SKM-1 treated with dmso at 0.1 percent for 144 hours (cell line): Measurements from ENCODE around the gene F3.

ENCODE experiments used
- DNase-seq: peaks from one replicate; lab custom pipeline; 2025; ENCODE audit not compliant: unreplicated experiment; lab: John Stamatoyannopoulos, UW

Gene F3

DNA sequence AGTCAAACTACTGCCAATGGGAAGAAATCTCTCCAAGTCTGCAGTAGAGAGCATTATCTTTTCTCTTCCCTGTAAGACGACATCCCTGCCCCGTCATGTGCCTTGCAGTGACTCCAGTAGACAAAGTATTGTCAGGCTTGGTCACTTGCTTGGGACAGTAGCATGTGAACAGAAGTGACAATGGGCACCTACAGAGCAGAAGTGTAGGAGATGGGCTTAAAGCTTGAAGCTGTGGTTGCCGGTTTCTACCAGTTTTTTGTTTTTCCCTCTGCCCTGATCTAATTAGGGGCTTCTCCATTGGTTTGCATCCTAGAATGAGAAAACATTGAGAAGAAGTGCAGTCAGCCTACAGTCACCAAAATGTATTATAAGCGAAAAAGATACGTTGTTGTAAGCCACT lies 12.7 kb downstream of the F3 start:
- DNase-seq = no peak

DNA sequence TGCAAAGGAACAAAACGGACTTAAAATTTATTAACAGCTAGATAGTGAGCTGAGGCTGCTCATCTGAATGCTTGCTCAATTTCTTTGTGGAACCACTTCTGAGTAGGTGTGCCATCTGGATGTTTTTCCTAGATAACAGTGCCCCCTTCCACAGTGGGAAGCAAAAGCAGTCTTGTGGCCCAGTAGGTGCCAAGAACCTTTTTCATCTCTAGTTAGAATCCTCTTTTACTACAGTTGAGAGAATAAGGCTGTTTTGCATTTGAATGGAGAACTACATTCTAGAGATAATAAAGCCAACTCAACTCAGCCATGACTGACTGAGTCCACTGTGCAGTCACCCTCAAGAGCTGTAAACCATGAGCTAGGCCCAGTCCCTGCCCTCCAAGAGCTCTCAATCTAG lies 13.3 kb downstream of the F3 start:
- DNase-seq = no peak

DNA sequence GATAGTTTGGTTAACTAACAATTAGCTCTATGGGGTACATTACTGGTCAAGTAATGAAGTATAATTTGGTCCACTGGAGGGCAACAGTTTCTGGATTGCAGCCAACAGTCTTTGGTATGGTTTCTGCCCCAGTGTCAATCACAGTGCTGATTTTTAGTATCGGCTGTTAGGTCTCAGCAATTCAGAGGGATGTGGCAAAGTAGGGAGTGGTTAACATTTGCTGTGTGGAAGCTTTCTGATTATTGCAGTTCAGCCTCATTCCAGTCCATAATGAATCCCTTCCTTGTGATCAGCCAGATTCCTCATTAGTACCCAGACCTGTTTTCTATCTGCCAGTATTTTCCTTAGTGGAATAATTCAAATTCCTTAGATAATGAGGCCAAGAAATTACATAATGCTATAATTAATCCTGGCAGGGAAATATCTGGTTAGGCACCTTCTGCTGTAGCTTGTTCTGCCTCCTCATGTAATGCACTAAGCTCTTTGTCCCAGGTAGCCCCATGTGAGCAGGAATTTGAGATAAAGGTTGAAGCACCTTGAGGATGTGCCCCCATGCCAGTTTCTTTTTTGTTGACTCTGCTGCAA lies 14.0 kb downstream of the F3 start:
- no peak for DNase-seq

DNA sequence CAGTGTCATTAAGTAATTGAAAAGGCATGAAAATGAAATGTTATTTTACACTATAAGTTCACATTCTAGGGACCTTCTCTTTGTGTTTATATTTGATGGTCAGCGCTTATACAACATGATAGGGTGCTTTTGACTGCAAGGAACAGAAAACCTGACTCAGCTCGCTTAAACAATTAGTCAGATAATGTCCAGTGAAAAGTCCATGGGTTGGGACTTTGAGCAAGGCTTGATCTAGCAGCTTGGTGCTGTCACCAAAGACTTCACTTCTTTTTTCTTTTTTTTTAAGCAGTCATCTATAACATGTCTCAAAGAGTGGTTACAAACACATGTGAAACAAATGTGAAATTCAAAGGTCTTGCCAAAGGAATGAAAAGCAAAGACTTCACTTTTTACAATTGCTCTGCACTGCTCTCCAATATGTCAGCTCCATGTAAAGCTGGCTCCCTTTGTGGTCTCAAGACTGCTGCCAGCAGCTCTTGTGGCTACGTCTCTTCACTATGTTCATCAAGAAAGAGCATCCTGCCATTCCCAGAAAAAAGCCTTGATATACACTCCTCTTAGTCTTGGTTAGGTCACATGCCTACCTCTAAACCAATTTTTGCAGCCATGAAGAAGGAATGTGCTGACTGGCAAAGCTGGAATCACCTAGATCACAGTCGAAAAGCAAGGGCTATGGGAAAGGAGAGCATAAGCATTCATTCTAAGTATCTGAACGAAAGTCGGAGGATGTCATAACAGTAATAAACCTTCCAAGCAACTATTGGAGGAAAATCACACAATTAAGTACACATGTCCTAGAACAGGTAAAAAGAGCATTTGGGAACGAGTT lies 15.2 kb downstream of the F3 start:
- no peak for DNase-seq

DNA sequence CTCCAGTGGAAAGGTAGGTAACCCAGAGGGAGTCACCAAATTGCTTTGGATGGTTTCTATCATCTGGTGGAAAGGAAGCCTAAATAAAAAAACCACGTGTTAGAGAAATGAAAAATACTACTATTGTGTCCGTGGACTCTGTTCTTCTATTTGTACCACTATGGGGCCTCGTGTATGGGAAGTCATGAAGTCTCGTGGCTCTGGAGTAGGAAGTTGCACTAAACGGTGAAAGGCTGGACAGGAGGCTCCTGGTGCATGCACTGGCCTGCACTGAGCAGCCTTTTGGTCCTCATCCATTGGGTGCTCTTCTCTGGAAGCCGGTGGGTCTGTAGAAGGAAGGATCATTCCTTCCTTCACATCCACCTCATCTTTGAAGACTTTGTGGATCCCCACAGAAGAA lies 17.0 kb downstream of the F3 start:
- DNase-seq = no peak

DNA sequence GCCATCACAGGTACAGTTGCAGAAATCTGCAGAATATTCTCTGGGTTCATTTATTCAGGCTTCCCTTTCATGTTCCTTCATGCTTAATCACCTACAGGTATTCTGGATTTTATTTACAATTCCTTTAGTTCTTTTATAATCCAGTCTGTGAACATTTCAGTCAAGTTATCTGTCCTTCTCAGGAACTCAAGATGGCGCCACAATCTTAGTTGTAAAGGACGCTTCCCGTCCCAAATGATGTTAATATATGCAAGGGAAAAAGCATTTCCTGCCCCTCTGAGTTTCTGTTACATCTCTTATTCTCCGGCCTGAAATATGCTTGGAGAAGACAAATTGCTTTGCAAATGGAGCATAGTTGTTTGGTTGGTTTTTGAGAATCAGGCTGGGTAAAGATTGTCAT lies 19.3 kb downstream of the F3 start:
- DNase-seq = no peak

DNA sequence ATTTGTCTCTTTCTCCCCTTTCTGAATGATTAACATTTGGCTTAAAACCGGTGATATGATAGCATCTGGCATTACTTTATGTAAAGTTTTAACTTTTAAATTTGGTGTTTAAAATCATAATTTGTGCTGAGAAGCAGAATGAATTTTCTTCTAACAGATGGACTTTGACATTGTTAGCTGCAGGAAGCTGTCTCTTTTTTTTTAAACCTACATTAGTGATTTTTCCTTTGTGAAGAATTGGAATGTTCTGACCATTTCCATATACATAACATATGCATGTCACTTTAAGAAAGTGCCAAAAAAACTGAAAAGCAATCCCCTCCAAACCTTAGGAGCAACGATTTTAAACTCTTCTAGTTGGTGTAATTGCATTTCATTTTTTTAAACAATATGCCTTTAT lies 22.2 kb downstream of the F3 start:
- DNase-seq = no peak

DNA sequence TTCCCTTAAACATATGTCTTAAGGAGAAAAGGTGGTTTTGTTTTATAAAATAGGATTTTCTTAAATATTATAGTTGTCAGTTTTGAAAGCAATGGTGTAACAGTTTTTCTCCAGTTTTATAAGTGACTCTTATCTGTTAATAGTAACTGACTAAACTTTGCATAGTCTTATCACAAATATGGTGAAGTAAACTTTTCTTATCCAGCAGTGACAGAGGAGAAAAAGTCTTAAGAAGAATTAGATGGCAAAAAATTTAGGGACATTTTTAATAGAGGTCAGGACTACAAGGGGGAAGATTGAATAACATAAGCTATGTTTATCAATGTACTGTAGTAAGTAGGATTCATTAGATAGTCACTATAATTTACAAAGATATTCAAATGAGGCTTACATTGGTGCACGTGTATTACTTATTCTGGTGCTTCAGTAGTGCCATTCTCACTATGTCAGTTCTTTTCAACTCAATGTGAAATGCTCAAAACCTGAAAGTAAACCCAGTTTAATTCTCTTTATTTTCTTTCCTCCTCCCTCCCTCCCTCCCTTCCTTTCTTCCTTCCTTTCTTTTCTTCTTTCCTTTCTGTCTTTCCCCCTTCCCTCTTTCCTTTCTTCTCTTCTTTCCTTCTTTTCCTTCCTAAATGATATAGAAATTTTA lies 26.1 kb downstream of the F3 start:
- no peak for DNase-seq

DNA sequence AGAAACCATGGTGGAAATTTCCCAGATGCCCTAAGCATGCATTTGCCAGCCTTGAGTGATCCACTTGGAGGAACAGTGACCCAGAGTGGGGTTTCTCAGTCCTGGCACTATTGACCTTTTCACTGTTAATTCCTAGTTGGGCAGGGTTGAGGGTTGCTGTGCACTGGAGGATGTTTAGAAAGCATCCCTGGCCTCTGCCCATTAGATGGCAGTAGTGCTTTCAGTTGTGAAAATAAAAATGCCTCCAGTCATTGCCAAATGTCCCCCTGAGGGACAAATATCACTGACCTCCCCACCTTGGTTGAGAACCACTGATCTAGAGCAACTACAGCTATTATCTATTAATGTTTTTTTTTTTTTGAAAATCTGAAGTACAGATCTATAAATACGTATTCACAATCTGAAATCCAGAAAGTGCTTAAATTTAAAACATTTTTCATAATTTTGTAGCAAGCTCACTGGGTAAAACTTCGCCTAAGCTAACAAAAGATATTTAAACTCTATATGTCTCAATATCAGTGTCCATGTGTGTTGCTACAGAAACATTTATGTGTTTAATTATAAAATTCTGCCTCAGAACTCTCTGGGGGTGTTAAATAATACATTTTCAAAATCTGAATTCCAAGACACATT lies 27.3 kb downstream of the F3 start:
- peak; percentile 10 for DNase-seq

DNA sequence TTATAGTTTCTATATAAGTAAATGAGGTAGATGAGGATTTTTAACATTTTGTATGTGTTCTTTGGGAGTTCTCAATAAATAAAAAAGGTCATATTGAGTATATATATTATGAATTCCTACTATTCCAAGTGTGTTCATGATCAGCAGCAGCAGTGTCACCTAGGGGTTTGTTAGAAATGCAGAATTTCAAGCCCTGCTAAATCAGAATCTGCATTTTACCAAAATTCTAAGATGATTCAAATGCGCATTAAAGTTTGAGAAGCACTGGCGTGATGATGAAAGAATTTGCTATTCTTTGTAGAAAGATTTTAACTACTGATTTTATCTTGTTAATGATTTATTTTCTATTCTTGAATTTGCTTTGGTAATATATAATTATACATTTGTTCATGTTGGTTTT lies 28.7 kb downstream of the F3 start:
- DNase-seq = no peak

DNA sequence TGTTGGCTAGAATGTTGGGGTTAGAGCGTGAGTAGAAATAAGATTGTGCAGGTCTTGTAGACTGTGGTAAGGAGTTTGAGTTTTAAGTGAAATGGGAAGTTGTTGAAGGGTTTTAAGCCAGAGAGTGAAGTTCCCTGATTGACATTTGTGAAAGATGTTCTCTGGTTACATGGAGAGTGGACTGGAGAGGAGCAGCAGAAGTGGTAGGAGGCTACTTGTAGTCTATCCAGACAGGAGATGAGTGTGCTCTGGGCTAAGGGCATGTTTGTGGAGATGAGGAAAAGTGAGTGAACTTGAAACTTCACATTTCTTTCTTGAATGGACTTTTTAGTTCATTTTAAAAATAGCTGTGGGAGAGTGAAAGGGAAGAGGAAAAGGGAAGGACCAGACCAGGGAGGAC lies 37.0 kb downstream of the F3 start:
- DNase-seq = peak; percentile 19

DNA sequence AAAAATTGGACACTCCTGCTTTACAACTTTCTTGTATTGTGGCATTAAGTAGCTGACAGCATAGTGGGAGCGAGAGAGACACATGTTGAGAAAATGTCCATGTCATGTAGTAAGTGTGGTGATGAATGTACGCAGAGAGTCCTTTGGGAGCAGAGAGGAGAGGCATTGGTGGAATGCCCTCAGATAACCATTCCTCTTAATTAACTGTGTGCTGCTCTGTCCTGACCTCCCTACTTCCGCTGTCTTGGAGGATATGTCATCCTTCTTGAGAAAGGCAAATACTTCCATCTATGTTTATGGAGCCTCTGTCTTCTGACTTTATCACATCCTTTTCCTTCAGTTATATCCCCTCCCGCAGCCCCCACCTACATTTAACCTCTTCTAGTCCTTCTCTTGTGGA lies 38.4 kb downstream of the F3 start:
- DNase-seq = no peak

DNA sequence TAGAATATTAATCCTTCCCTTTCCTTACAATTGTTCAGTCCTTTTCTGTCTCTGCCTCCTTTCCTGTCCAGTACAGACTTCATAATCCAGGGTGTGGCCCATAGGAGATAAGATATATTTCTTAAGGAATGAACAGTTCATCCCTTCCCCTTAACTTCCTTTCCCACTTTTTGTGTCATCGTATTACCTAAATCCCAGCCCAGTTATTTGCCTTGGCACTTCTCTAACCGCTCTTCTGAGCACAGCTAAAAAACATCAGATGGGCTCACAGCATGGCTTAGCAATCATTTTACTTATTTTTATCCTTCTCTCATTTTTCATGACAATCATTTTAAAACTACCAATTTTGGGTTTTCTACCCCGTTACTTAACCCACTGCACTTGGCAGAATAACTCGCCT lies 39.6 kb downstream of the F3 start:
- no peak for DNase-seq

DNA sequence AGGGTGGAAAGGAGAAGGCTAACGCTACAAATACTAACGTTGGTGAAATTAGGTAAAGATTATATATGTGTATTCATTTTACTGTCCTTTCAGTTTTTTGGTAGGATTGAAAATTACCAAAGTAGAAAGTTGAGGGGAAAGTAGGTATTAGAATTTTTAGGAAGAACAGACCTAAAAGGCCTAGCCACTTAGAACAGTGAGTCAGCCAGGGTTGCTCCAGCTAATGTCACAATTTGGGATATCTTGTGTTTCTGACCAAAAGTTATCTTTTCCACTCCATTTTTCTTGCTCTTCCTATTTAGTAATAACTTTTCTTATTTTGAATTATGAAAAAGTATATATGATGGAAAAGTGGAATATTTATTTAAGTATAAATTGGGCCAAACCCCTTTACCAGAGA lies 40.1 kb downstream of the F3 start:
- DNase-seq = no peak

DNA sequence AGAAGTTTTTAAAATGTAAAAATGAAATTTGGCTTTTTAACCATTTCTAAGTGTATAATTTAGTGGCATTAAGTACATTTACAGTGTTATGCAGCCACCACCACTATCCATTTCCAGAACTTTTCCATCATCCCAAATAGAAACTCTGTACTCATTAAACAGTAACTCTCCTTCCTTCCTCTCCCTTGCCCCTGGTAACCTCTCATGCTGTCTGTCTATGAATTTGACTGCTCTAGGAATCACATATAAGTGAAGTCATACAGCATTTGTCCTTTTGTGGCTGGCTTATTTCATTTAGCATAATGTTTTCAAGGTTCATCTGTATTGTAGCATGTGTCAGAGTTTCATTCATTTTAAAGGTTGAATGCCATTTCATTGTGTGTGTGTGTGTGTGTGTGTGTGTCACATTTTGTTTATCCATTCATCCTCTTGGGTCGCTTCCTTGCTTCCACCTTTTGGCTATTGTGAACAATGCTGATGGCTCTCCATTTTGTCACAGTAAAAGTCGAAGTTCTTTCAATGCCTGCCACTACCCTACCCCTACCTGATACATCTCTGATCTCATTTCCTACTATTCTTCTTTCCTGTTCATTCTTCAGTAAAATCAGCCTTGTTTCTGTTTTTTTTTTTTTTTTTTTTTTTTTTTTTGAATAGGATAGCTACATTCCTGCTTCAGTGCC lies 45.3 kb downstream of the F3 start:
- no peak for DNase-seq

DNA sequence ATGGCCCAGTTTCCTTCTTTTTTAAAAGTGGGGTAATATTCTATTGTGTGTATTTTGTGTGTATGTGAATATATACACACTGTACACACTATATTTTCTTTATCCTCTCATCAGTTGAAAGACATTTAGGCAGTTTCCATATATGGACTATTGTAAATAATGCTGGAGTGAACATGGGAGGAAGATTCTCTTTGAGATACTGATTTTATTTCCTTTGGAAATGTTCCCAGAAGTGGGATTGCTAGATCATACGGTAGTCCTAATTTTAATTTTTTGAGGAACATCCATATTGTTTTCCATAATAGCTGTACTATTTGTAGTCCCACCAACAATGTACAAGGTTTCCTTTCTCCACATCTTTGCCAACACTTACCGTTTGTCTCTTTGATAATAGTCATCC lies 51.0 kb downstream of the F3 start:
- DNase-seq = no peak

DNA sequence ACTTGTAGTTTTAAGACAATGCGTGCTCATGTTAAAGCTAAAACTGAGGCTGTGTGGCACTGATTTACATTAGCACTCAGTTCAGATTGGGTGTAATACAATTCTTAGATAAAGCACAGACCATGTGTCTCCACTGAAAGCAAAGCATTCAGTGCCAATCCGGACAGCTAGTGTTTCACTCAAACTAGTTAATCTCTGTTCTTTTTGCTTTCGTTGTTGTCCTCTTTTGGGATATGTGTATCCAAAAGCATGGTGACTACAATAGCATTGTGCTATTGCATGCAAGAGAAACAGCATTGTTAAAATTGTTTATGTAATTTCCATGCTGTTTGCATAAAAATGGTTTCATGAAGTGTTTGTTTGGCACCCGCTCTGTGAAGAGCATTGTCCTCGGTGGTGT lies 54.6 kb downstream of the F3 start:
- DNase-seq = no peak

DNA sequence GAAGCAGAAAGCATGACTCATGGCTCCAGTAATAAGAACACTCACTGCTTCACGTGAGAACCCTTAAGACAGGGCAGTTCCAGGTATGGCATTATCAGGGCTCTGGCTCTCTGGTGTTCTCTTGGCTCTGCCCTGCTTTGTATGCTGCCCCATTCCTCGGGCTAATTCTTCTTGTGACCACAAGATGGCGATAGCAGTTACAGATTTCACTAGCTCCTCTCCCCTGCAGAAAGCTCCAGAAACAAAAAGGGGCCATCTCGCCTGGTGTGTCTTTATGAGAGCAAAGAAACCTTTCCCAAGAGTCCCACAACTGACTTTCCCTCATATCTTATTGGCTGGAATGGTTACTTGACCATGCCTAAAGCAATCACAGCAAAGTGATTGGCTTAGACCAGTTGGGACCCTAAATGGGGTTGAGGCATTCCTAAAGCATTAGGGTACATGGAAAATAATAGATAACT lies 60.1 kb downstream of the F3 start:
- DNase-seq = peak; percentile 58

DNA sequence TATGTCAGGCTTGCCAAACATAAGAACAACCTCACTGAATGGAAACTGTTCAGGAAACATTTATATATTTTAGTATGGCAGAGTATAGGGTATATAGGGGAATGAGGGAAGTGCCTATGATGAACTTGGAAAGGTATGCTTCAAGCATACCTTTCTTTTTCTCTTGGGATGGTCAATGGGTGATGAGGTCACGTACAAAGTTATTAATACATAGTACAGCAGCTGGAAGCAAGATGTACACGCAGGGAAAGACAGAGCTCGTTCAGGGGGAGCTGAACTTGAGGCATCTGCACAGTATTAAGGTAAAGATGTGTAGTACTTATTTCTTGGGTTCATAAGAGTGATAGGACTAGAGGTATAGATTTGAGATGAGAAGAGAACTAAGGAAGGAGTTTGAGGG lies 61.9 kb downstream of the F3 start:
- DNase-seq = no peak
